Transverse colon (tissue), 4 donors: ENCODE data around the gene PLEK2.

Experiments used
- CTCF ChIP-seq, 5 experiments: fragments of 200-600 bp in 3 of 5; fragments of 450-650 bp in 2 of 5; sonication (generic) in 3 of 5; IDR thresholded peaks; 1 replicate in 2 of 5; 2 replicates in 3 of 5; pipeline ENCODE4 v1.5.1; 2016 to 2017; ENCODE audit warnings: antibody characterized with exemption in 5 of 5, inconsistent platforms in 3 of 5, mild to moderate bottlenecking in 2 of 5, moderate library complexity in 1 of 5
- EP300 ChIP-seq: sonication (generic); formaldehyde crosslinking; IDR thresholded peaks from one replicate; pipeline ENCODE4 v1.6.1; 2017; ENCODE audit warnings: antibody characterized with exemption, low read depth
- POLR2A ChIP-seq: fragments of 450-650 bp; IDR thresholded peaks from one replicate; pipeline ENCODE4 v1.6.1; 2016; ENCODE audit warnings: antibody characterized with exemption, mild to moderate bottlenecking, moderate library complexity
- POLR2AphosphoS5 ChIP-seq, 3 donors: sonication (generic); formaldehyde crosslinking; IDR thresholded peaks; one replicate each; pipeline ENCODE4 v1.6.1; 2016; ENCODE audit warnings: antibody characterized with exemption in 3 of 3

GRCh38 chr14:67370830-67371229 is 41.1 kb downstream of the PLEK2 start:
- TF ChIP-seq CTCF (IDR thresholded peaks at IDR 0.05): no peak
- TF ChIP-seq POLR2A: no peak
- no peak for TF ChIP-seq EP300
- TF ChIP-seq POLR2AphosphoS5 (IDR thresholded peaks at IDR 0.05): no peak
